Breast epithelium (tissue), 3 donors: ENCODE measurements around the gene SRSF10.

Source experiments
- CTCF ChIP-seq, 3 donors: fragments of 450-650 bp; IDR thresholded peaks; one replicate each; pipeline ENCODE4 v1.5.1; 2016 to 2017; ENCODE audit warnings: antibody characterized with exemption in 3 of 3, mild to moderate bottlenecking in 3 of 3, moderate library complexity in 3 of 3
- POLR2A ChIP-seq: fragments of 450-650 bp; IDR thresholded peaks from one replicate; pipeline ENCODE4 v1.6.1; 2016; ENCODE audit warnings: antibody characterized with exemption, mild to moderate bottlenecking, moderate library complexity

- TF ChIP-seq CTCF (IDR thresholded peaks at IDR 0.05), result no peak
- no peak for TF ChIP-seq POLR2A
Measured at GRCh38 chr1:23931491-23931880, 48.6 kb downstream of the SRSF10 start.
